Measurements from ENCODE around the gene SUPT3H.
"Not testable (repeated sequence)": the region's sequence is repeated elsewhere in the genome, so short reads cannot be mapped to it uniquely, and the experiment has no call there.

The SUPT3H gene

DNA sequence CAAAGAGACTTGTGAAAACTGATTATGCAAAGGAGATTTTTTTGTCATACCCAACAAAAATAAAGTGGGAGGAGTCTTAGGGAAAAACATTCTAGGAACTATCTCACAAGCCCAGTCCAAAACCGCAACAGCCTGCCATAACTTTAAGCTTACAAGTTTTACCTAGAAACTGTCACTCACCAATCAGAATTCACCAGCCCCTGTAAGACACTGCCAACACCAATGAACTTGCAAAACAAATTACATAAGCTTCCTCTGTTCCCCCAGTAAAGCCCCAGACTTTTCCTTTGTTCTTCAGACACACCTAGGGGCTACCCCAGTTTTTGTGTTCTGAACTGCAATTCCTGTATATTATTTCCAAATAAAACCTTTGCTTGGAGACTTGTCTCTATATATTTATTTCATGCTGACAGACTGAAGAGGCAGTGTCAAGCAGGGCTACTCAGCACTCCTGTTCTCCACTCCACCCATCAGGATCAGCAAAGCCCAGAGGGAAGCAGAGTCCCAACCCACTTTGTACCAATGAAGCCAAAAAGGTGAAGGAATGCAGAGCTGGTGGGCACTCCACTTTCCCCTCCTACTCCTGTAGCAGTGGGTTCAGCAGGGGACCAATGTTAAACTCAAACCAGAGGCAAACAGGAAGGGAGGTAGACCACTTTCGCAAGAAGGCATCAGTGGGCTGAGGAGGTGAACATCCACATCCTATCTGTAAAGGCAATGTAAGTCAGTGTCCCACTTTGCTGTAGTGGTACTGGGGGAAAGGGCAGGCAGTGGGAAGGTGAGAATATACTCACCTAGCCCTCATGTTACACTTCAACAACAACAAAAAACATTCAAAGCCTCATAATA lies 192.1 kb downstream of the SUPT3H start:
- no peak for DNase-seq (ENCODE audit: low read depth, low spot score)
- Histone ChIP-seq H3K27ac (no peak overlapping the region), H3K9me3 (ENCODE audit: low read depth, low read length) (0 out of 2 replicates have a peak, but pooled peaks cover 3% of the 10 kb centered on the region), H3K9ac (ENCODE audit: insufficient read length) (no peak overlapping the region), H3K4me3 (no peak overlapping the region), H3K36me3 (ENCODE audit: insufficient read depth, low read length) (no peaks in the 10 kb centered on the region)
- TF ChIP-seq POLR2AphosphoS5 (IDR thresholded peaks at IDR 0.05; ENCODE audit: borderline replicate concordance, low read depth, low read length) (no peak), FOXP2 (optimal IDR thresholded peaks at IDR 0.05; ENCODE audit: control extremely low read depth, extremely low read length, insufficient read depth) (no peak), EZH2 (IDR thresholded peaks at IDR 0.05) (no peak)

DNA sequence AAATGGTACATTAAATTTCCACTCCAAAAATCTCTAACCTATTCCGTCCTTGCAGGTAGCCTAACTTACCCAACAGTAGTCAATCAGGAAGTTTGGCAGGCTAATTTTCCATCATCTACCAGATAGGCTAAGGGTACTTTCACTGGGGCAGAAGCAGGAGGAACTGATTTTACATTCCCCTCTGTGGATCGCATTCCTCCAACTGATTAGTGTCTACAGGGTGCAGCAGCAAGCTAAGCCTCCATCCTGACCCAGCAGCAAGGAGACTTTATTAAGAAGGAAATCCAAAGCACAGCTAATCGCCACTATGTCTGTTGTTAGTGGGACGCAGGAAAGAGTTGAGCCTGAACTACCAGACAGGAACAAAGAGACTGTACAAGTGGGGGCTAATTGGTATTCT lies 192.8 kb downstream of the SUPT3H start:
- no peak for DNase-seq (ENCODE audit: low read depth, low spot score)

DNA sequence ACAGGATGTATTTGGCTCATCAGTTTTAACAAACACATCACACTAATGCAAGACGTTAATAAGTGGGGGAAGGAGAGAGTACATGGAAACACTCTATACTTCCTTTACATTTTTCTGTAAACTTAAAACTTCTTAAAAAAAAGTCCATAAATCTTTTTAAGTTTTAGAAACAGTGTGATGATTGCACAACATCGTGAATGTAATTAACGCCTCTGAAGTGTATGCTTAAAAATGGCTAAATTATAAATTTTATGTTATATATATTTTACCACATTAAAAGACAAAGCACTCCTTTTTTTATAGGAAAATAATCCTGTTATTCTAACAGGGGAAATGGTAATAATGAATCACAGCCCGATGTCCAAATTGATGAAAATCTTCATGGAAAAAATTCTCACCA lies 193.7 kb downstream of the SUPT3H start:
- Histone ChIP-seq H3K9ac (ENCODE audit: insufficient read length) (no peak overlapping the region), H3K27ac (no peak overlapping the region), H3K4me3 (no peak overlapping the region), H3K36me3 (ENCODE audit: insufficient read depth, low read length) (no peaks in the 10 kb centered on the region), H3K9me3 (ENCODE audit: low read depth, low read length) (no peaks in the 10 kb centered on the region)
- no peak for TF ChIP-seq POLR2AphosphoS5 (IDR thresholded peaks at IDR 0.05; ENCODE audit: borderline replicate concordance, low read depth, low read length)
- no peak for TF ChIP-seq EZH2 (IDR thresholded peaks at IDR 0.05)
- no peak for TF ChIP-seq FOXP2 (optimal IDR thresholded peaks at IDR 0.05; ENCODE audit: control extremely low read depth, extremely low read length, insufficient read depth)
- DNase-seq (ENCODE audit: low read depth, low spot score), result no peak

More for the DNA sequence above, 192.8 kb downstream of the SUPT3H start:
- TF ChIP-seq FOXP2 (optimal IDR thresholded peaks at IDR 0.05; ENCODE audit: control extremely low read depth, extremely low read length, insufficient read depth) (no peak), POLR2AphosphoS5 (IDR thresholded peaks at IDR 0.05; ENCODE audit: borderline replicate concordance, low read depth, low read length) (no peak), EZH2 (IDR thresholded peaks at IDR 0.05) (no peak)
- Histone ChIP-seq H3K9ac (ENCODE audit: insufficient read length) (no peak overlapping the region), H3K36me3 (ENCODE audit: insufficient read depth, low read length) (no peaks in the 10 kb centered on the region), H3K9me3 (ENCODE audit: low read depth, low read length) (0 out of 2 replicates have a peak, but pooled peaks cover 1% of the 10 kb centered on the region), H3K27ac (no peak overlapping the region), H3K4me3 (no peak overlapping the region)

DNA sequence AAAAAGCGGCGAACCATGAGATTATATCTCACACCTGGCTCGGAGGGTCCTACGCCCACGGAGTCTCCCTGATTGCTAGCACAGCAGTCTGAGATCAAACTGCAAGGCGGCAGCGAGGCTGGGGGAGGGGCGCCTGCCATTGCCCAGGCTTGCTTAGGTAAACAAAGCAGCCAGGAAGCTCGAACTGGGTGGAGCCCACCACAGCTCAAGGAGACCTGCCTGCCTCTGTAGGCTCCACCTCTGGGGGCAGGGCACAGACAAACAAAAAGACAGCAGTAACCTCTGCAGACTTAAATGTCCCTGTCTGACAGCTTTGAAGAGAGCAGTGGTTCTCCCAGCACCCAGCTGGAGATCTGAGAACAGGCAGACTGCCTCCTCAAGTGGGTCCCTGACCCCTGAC lies 201.4 kb downstream of the SUPT3H start:
- H3K9ac ChIP-seq (ENCODE audit: insufficient read length); DNase-seq (ENCODE audit: low read depth, low spot score); H3K4me3 ChIP-seq; H3K27ac ChIP-seq; H3K9me3 ChIP-seq (ENCODE audit: low read depth, low read length); H3K36me3 ChIP-seq (ENCODE audit: insufficient read depth, low read length): not testable (repeated sequence)

DNA sequence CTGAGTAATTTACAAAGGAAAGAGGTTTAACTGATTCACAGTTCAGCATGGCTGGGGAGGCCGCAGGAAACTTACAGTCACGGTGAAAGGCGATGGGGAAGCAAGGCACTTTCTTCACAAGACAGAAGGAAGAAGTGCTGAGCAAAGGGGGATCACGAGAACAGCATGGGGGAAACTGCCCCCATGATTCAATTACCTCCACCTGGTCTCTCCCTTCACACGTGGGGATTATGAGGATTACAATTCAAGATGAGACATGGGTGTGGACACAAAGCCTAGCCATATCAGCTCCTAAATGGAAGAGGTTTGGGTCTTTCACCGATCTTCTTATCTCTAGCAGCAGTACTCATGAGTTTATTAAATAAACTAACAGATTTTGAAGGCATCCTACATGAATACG lies 202.5 kb downstream of the SUPT3H start:
- Histone ChIP-seq H3K9ac (ENCODE audit: insufficient read length) (no peak overlapping the region), H3K4me3 (no peak overlapping the region), H3K27ac (no peak overlapping the region), H3K36me3 (ENCODE audit: insufficient read depth, low read length) (no peaks in the 10 kb centered on the region), H3K9me3 (ENCODE audit: low read depth, low read length) (no peaks in the 10 kb centered on the region)
- no peak for DNase-seq (ENCODE audit: low read depth, low spot score)
- TF ChIP-seq POLR2AphosphoS5 (IDR thresholded peaks at IDR 0.05; ENCODE audit: borderline replicate concordance, low read depth, low read length), result no peak
- no peak for TF ChIP-seq EZH2 (IDR thresholded peaks at IDR 0.05)
- no peak for TF ChIP-seq FOXP2 (optimal IDR thresholded peaks at IDR 0.05; ENCODE audit: control extremely low read depth, extremely low read length, insufficient read depth)

DNA sequence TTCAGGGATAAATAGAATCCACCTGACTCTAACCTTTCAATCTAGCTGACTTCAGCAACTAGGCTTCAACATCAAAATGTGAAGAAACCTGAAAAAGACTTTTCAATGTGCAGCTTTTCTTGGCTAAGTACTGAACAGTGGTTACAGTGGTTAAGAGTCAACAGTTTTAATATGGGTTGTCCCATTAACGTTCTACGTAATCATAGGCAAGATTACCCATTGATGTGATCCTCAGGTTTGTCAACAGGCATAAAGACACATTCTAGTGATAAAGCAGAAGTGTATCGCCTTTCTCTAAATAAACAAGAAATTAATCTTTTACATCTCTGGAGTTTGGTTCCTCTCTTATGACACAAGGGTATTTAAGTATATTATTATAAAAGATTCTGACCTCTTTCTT lies 203.7 kb downstream of the SUPT3H start:
- Histone ChIP-seq H3K36me3 (ENCODE audit: insufficient read depth, low read length) (no peaks in the 10 kb centered on the region), H3K4me3 (no peak overlapping the region), H3K9me3 (ENCODE audit: low read depth, low read length) (no peaks in the 10 kb centered on the region), H3K27ac (no peak overlapping the region), H3K9ac (ENCODE audit: insufficient read length) (no peak overlapping the region)
- TF ChIP-seq FOXP2 (optimal IDR thresholded peaks at IDR 0.05; ENCODE audit: control extremely low read depth, extremely low read length, insufficient read depth), result no peak
- no peak for TF ChIP-seq EZH2 (IDR thresholded peaks at IDR 0.05)
- TF ChIP-seq POLR2AphosphoS5 (IDR thresholded peaks at IDR 0.05; ENCODE audit: borderline replicate concordance, low read depth, low read length), result no peak
- no peak for DNase-seq (ENCODE audit: low read depth, low spot score)

DNA sequence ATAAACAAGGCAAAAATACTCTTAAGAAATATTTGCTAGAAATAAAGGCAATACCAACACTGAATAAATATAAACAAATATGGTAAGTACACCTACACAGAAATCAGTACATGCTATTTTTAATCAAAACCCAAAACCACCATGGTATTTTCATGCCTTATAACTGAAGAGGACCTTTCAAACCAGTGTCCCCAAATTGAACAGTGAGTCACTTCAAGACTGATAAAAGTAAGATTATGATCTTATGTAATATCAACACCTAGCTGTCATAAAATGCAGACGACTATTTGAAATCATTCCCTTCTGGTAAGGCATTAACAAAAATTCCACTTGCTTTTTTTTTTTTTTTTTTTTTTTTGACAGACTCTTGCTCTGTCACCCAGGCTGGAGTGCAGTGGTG lies 206.4 kb downstream of the SUPT3H start:
- DNase-seq (ENCODE audit: low read depth, low spot score), result no peak
- no peak overlapping the region for H3K4me3 ChIP-seq
- H3K9me3 ChIP-seq (ENCODE audit: low read depth, low read length), result no peaks in the 10 kb centered on the region
- TF ChIP-seq POLR2AphosphoS5 (IDR thresholded peaks at IDR 0.05; ENCODE audit: borderline replicate concordance, low read depth, low read length) (no peak), EZH2 (IDR thresholded peaks at IDR 0.05) (no peak), FOXP2 (optimal IDR thresholded peaks at IDR 0.05; ENCODE audit: control extremely low read depth, extremely low read length, insufficient read depth) (no peak)
- H3K9ac ChIP-seq (ENCODE audit: insufficient read length), result no peak overlapping the region
- H3K27ac ChIP-seq, result no peak overlapping the region
- H3K36me3 ChIP-seq (ENCODE audit: insufficient read depth, low read length), result no peaks in the 10 kb centered on the region

DNA sequence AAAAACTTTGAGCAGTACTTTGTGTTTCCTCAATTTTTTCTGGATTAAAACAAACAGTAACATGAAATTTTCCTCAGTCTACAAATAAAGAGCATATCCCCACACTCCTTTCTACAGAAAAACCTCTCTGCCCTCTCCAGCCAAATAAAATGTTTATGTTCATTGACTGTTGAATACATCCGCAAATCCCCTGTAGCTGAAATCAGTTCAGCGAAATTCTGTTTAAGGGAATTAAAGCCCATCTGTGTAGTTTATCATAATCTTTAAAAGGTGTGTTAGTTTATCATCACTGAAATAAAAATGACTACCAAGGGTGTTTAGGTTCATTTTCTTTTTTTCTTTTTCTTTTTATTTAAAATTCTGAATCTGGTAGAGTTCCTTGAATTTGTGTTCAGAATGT lies 207.4 kb downstream of the SUPT3H start:
- no peaks in the 10 kb centered on the region for H3K9me3 ChIP-seq (ENCODE audit: low read depth, low read length)
- no peak overlapping the region for H3K27ac ChIP-seq
- H3K4me3 ChIP-seq, result no peak overlapping the region
- TF ChIP-seq EZH2 (IDR thresholded peaks at IDR 0.05), result no peak
- no peak for TF ChIP-seq FOXP2 (optimal IDR thresholded peaks at IDR 0.05; ENCODE audit: control extremely low read depth, extremely low read length, insufficient read depth)
- no peak for TF ChIP-seq POLR2AphosphoS5 (IDR thresholded peaks at IDR 0.05; ENCODE audit: borderline replicate concordance, low read depth, low read length)
- H3K9ac ChIP-seq (ENCODE audit: insufficient read length), result no peak overlapping the region
- no peak for DNase-seq (ENCODE audit: low read depth, low spot score)
- H3K36me3 ChIP-seq (ENCODE audit: insufficient read depth, low read length), result no peaks in the 10 kb centered on the region

DNA sequence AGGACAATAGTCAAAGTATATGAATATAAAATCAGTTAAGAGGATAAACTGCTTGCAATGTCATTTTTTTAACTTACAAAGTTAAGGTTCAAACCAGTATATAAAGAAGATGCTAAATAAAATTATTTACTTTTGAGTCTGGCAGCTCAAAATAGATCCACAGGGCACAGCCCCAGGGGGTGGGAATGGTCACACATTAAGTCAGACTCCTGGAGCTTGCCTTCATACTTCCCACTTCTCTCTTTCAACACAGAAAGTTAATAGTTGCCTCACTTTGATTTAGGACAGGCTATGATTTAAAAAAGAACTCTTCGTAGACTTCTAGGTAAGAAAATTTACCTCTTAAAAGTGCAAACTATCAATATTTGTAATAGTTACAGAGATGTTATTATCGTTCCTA lies 207.9 kb downstream of the SUPT3H start:
- no peak for DNase-seq (ENCODE audit: low read depth, low spot score)
- H3K27ac ChIP-seq, result no peak overlapping the region

More for the DNA sequence above, 207.9 kb downstream of the SUPT3H start:
- Histone ChIP-seq H3K9ac (ENCODE audit: insufficient read length) (no peak overlapping the region), H3K4me3 (no peak overlapping the region), H3K9me3 (ENCODE audit: low read depth, low read length) (no peaks in the 10 kb centered on the region), H3K36me3 (ENCODE audit: insufficient read depth, low read length) (no peaks in the 10 kb centered on the region)
- TF ChIP-seq FOXP2 (optimal IDR thresholded peaks at IDR 0.05; ENCODE audit: control extremely low read depth, extremely low read length, insufficient read depth) (no peak), POLR2AphosphoS5 (IDR thresholded peaks at IDR 0.05; ENCODE audit: borderline replicate concordance, low read depth, low read length) (no peak)

All from SK-N-MC (cell line).